HG03457 (cell line): ENCODE measurements around the gene NAT16.
"Not testable (repeated sequence)": the region's sequence is repeated elsewhere in the genome, so short reads cannot be mapped to it uniquely, and the experiment has no call there.

Source experiments
- ATAC-seq: cut with Tn5 transposase; IDR thresholded peaks from one replicate; pipeline ENCODE4 v1.9.1; 2021; ENCODE audit warnings: moderate number of reproducible peaks; ENCODE audit not compliant: unreplicated experiment

Gene NAT16

DNA sequence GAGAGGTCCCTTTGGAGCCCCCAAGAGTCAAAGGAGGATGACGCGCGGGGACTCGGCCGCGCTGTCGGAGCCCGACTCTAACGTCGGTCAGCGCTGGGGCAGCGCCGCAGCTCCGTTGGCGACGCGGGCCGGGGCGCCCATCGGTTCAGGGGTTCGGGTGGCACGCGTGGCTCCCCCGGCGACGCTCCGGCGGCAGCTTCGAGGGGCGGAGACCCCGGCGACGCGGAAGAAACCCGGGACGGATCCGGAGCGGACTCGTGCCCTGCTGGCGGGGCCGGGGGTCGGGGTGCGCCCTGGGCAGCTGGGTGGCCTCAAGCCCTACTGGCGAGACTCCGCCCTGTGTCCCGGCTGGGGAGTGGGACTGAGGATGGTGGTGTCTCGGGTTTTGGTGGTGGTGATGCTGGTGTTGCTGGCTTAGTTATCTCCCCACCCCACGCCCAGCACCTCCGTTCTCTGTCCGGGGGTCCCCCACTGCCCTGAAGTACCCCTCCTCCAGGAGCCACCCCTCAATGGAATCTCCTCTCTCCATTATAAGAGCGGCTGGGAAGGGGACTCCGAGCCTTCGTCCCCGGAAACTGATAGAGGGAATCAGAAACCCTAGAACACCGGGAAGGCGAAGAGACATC lies at the start of gene NAT16:
Gene NAT16 (minus strand): TSS at position 164 of the 626 bp plus-strand sequence. CDS start 5,486 bp downstream, outside the sequence.
- ATAC-seq = no peak

DNA sequence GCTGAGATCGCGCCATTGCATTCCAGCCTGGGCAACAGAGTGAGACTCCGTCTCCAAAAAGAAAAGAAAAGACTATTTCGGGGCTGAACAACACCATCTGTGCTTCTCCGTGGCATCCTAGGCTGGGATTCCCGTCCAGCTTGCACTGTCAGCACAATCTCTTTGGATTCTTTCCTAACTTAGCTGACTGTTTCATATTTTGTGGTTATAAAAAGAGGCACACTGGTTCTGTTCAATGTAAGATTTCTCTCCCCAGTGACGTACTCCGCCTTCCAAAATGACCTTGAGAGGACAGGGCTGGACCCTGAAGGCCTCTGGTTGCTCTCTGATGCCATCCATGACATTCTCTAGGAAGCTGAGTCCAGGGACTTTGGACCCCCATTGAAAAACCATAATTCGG lies 46.6 kb upstream of the NAT16 start:
- no peak for ATAC-seq

DNA sequence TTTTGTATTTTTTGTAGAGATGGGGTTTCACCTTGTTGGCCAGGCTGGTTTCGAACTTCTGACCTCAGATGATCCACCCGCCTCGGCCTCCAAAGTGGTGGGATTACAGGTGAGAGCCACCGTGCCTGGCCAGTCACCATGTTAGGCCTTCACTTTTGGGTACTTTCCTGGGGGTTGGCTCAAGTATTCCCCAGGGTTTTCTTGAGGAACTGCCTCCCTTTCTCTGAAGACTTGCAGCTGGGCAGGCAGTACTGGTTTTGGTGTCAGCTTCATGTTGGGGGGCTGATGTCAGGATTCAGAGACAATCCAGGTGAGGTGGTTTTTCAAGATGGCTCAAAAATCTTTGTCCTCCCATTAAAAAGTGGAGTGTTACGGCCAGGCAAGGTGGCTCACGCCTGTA lies 45.6 kb upstream of the NAT16 start:
- no peak for ATAC-seq

DNA sequence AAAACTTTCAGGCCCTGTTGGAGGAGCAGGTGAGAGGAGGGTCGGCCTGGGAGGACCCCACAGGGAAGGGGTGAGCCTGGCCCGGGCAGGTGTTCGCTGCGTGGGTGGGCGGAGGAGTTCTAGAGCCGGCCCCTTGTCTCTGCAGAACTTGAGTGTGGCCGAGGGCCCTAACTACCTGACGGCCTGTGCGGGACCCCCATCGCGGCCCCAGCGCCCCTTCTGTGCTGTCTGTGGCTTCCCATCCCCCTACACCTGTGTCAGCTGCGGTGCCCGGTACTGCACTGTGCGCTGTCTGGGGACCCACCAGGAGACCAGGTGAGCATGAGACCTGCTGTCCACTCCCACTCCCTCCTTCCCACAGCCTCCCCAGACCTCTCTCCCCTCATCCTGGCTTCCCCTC lies 43.4 kb upstream of the NAT16 start:
- no peak for ATAC-seq

DNA sequence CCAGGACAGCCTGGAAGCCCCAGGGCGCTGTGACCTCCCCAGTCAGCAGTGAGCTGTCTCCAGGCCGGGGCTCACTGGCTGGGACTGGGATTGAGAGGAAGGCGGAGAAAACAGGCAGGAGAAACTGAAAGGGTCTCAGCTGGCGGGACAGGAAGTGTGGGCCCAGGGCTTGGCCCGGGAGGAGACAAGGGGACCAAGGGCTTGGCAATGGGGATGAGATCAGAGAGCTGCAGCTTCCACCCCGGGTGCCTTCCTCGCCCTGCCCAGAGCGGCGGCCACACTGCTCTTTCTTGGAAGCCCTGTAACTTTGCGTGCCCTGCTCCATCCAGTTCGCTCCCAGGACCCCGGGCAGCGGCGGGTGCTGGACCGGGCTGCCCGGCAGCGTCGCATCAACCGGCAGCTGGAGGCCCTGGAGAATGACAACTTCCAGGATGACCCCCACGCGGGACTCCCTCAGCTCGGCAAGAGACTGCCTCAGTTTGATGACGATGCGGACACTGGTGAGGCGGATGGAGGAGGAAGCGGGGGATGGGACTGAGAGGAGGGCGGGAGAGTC lies 42.3 kb upstream of the NAT16 start:
- ATAC-seq = no peak

DNA sequence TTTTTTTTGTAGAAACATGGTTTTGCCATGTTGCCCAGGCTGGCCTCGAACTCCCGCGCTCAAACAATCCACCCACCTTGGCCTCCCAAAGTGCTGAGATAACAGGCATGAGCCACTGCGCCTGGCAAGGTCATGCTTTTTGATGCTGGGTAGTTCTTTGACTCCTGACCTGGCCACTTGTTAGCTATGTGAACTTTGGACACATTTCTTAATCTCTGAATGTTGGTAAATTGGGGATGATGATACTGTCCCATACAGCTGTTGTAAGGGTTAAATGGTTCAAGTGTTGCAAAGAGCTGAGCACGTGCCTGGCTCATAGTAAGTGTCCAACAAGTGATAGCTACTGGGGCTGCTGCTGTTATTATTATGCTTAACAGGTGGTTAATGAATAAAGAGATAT lies 40.2 kb upstream of the NAT16 start:
- ATAC-seq = no peak

DNA sequence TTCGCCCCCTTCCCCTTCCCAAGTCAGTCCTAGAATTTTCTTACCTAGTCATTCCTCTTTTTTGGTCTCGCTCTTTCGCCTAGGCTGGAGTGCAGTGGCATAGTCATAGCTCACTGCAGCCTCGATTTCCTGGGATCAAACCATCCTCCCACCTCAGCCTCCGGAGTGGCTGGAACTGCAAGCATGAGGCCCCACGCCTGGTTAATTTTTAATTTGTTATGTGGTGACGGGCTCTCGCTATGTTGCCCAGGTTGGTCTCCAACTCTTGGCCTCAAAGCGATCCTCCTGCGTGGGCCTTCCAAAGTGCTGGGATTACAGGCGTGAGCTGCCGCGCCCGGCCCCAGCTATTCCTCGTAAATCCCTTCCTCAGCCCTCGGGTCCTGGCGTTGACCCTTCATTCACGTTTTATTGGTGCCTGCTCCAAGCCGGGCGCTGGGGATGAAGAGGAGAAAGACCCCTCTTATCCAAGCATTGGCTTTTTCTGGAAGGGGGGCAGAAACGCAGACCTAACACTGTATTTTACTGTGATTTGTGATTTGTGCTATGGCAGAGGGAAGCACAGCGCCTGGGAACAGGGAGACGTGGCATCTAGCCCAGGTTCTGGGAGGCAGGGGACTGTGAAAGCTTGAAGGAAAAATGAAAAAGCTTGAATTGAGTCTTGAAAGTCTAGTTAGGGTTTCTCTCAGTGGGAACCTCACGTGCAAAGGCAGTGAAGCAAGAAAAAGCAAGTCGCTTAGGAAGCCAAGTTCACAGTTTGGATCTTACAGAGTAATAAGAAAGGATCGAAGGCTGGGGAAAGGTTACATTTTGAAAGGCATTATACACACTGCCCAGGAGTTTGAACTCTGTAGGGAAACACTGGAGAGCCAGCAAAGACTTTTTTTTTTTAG lies 38.4 kb upstream of the NAT16 start:
- ATAC-seq = peak; percentile 5

DNA sequence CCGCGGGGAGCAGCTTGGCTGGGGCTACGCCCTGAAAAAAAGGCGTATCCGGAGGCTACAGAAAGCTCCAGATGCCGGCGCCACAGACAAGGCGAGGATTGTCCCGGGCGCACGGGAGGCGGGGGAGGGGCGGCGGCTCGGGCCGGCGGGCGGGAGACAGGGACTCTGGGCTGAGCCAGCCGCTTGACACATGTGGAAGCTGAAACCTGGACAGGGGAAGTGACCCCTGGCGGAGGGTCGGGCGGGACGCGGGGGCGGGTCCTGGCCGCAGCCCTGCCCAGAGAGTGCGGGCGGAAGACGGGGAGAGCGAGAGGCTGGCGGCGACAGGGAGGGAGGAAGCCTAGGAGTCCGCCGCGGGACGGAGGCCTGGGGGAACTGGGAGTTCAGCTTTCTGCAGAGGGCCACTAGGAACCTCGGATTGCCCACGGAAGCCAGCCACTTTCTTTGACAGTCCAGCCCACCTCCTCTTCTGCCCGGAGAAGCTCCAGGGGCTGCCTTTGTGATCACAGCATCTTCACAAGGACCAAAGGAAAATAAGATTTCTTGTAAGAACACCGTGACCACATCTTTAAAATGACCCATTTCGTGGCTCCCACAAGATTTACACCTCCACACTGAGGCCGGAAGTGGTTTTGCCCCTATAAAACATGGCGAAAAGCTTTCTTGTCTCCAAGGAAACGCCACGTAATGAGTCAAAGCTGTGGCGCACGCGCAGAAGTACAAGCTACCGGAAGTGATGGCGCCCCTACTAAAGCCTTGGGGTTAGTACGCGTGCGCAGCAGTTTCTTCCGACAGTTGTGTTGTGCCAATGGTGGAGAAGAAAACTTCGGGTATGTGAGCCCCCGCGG lies 37.5 kb upstream of the NAT16 start, which contains the start of the genes PLOD3 and ZNHIT1:
Gene PLOD3 (minus strand): TSS at position 194 of the 848 bp plus-strand sequence. CDS start 307 bp downstream, outside the sequence.
Gene ZNHIT1 (plus strand): TSS at position 778 of the 848 bp plus-strand sequence. CDS start 31 bp downstream, at position 809.
- ATAC-seq = peak; percentile 49

DNA sequence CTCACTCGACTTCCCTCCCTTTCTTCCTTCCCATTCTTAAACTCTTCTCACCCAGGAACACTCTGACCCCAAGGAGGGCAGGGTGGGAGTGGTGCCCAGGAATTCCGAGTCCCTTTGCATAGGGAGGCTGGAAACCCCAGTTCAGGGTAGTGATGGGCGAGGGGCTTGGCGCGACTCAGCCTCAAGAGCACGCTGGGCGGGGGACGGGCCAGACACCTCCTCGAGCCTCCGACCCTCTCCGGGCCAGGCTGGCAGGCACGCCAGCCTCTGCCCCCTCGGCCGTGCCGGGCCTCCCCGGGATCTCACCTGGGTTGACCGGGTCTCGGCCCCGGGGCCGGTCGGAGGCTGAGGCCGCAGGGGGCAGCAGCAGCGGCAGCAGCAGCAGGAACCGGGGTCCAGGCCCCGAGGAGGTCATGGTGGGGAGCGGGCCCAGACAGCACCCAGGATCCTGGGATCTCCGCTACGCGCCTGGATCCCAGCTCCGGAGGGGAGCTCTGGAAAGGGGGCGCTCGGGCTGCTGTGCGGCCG lies 36.8 kb upstream of the NAT16 start:
- peak; percentile 13 for ATAC-seq

DNA sequence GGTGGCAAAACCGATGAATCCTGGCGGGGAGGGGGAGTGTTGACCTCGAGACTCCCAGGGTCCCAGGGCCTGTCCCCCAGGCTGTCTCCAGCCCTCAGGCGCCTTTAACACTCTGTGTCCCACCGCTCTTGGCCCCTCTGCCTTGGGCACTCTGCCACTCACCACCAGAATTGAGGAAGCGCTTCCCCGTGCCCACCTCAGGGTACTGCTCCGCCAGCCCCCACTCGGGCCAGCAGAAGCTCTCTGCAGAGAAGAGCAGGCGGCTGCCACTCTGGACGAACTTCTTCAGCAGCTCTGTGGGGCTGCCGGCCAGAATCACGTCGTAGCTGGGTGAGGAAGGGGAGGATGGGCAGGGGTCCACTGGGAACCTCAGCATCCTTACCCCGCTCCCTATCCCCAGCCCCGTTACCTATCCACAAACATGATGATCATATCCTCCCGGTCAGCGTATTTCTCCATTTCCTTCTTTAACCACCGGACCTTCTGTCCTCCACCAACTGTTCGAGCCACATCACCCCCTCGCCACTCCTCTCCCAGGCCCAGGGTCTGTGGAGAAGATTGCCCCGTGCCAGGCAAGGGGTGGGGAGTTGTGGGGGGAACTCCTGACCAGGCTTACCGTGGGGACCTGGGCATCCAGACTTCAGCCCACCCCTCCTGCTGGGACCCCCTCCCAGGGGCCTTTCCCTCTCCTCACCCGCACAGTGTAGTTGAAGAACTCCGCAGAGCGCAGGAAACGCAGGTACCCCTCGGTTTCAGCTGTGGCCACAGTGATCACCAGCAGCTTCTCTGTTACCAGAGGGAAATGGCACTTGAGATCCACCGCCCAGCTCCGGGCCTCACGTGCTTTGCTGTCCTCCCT lies 36.1 kb upstream of the NAT16 start:
- ATAC-seq = no peak

DNA sequence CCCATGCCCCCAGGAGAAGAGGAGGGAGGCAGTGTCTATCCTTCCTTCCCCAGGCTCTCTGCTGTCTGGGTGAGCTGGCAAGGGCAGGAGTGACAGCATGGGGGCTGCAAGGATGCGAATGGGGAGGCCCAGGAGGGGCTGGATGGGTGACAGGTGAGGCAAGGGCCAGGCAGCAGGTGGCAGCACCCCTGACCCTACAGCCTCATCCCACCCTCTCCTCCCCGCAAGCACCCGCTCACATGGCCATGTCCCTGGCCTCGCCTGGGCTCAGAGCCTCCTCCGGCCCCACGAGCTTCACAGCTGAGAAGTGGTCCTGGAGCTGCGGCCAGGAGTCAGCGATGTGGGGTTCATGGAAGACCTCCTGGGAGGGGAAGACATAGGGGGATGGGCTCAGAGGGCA lies 31.9 kb upstream of the NAT16 start:
- no peak for ATAC-seq

DNA sequence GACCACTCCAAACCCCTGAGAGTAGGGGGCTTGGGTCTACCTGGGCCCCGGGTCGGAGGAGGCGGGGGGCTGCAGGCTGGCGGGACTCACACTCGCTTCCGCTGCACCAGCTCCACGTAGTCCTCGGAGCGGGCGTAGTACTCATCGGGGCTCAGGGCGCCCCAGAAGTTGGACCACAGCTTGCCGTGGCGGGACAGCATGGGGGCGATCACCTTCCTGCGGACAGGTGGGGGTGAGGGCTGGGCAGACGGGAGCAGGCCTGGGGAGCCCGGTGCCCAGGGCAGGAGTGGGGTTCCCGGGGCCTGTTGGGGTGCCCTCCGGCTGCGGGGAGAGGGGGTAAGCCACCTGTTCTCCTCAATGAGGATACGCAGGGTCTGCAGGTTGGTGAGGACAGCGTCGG lies 31.4 kb upstream of the NAT16 start:
- no peak for ATAC-seq

DNA sequence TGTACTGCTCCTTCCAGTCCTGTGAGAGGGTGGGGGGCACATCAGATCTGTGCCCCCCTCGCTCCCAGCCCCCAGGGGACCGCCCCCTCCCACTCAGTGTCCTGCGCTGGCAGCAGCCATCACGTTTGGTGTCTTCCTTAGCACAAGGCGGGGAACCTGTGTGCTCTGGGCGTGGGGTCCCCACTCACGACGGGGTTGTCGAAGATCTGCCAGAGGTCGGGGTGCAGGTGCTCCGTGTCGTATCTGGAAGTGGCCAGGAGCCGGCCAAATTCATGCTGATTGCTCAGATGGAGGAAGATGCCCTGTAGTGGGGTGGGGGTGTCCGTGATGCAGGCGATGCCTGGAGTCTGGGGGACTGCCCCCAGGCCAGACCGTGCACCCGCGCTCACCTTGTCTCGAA lies 30.1 kb upstream of the NAT16 start:
- no peak for ATAC-seq

DNA sequence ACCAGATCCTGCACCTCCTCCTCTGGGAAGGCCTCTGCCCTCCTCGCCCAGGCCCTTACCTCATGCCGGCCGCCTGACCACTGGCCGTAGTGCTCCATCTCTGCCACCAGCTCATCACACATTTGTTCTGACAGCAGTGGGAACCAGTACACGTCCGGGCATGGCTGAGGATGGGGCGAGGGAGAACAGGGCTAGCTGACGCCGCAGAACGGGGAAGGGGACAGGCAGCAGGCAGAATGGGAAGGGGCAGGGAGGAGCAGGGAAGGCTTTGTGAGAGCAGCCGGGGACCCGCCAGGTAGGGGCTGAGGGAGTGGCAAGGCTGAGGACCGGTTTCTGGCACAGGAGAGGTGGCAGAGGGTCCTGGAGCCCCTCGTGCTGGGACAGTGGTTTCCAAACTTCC lies 28.7 kb upstream of the NAT16 start:
- ATAC-seq = no peak

DNA sequence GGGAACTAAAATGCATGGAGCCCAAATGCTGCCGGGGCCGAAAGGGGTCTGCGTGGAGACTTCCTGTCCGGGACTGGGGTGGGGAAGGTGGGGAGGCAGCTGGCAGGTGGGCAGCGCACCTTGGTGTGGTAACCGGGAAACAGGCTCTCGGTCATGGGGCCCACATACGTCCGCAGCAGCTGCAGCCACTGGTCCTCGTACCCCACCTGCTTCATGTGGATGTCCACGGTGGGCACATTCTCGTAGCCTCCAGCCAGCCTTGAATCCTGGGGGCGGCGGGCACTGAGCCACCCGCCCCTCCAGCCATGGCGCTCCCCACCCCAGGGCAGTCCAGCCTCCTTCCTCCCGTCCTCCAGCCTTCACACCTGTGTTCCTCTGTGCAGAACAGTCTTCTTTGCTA lies 27.4 kb upstream of the NAT16 start:
- ATAC-seq = no peak

DNA sequence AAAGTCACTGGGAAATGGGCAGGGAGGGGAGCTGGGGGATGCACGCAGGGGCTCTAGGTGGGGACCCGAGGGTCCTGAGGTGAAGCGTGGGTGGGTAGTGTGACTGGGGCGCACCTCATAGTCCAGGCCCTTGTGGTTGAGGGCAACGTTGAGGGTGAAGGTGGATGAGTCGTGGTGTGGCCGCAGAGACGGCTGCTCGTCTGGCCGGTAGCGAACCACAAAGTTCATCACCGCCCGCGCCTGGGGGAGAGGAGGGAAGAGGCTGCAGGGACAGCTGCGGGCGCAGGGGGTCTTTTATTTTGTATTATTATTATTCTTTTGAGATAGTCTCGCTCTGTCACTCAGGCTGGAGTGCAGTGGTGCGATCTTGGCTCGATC lies 26.6 kb upstream of the NAT16 start:
- no peak for ATAC-seq

DNA sequence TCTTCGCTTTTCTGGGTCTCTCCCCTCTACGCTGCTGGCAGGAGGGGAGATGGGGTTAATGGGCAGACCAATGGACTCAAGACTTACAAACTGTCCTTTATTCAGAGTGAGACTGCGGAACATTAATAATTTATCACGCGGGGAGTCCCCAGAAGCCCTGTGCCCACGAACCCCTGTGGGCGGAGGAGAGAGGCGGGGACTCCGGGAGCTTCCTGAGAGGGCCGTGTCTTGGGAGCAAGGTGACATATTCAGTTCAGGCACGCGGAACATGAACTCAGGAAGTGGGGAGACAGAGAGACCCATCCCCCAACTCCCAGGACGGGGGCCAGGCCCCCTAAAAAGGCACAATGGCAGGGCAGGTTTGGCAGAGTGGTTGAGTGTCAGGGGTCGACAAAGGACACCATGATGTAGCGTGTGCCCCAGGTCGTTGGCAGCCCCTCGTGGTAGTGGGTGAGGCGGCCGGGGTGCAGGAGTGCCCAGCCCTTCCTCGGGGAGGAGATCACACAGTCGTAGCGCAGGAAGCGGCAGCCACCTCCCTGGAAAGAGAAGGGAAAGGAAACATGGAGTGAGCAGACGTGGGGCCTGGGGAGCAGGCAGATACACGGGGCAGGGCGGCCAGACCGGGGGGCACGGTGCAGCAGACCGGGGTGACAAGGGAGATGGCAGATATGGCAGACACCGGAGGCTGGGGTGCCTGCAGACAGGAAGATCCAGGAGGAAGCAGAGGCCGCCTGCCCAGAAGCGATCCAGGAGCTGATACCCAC lies 26.0 kb upstream of the NAT16 start:
- ATAC-seq = no peak

DNA sequence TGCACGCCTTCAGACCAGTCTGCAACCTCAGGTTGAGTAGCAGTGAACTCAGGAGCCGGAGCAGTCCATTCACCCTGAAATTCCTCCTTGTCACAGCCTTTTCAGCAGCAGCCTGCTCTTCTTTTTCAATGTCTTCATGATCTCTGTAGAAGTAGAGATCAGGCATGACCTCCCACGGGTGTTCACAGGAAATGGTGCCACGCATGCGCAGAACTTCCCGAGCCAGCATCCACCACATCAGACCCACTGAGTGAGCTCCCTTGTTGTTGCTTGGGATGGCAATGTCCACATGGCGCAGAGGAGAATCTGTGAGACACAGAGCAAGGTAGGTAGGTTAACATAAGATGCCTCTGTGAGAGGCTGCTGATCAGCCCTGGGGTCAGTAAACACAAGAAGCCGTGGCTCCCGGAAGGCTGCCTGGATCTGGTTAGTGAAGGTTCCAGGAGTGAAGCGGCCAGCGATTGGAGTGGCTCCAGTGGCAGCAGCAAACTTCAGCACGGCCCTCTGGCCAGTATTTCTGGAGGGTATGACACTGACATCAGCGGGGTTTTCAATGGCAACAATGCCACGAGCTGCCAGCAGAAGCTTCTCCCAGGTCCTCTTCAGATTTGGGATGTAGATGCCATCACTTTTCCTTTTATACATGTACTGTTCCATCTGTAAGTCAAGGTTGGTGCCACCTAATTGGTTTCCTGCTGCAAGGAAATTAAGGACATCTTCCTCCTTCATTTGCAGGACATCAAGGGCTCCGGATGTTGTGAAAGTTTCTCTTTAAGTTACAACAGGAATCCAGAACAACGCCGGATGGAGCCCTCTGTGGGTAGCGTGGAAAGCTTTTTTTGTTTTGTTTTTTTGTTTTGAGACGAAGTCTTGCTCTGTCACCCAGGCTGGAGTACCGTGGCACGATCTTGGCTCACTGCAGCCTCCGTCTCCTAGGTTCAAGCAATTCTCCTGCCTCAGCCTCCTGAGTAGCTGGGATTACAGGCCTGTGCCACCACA lies 23.9 kb upstream of the NAT16 start:
- not testable (repeated sequence) for ATAC-seq
